SK-N-SH (cell line): ENCODE data around the gene PCDH1. TPM values are rescaled to one million over a fixed set of nuclear protein-coding genes. Genes with fewer than 3 reads are reported as not detected.

Experiments used
- CTCF ChIA-PET: fragments of 300-600, 350-600 bp; formaldehyde crosslinking; extraction: SDS; loops from one replicate; lab custom pipeline; 2021; lab: Yijun Ruan, JAX
- POLR2A ChIA-PET: fragments of 350-600 bp; sonication (Branson Sonifier 250); formaldehyde crosslinking; extraction: SDS; loops from one replicate; lab custom pipeline; 2020; ENCODE audit warnings: antibody characterized with exemption, inconsistent platforms; lab: Yijun Ruan, JAX
- DNase-seq: peaks from one replicate; pipeline ENCODE4 v3.0.0; 2012
- H2AFZ ChIP-seq: fragments of 200-600 bp; sonication (generic); 2 replicates; pipeline ENCODE4 v1.8.1; 2016; ENCODE audit warnings: antibody characterized with exemption, mild to moderate bottlenecking, low read depth
- H3F3A ChIP-seq: fragments of 200-600 bp; sonication (generic); replicated peaks from 2 replicates; pipeline ENCODE3; 2016; ENCODE audit warnings: antibody characterized with exemption, mild to moderate bottlenecking; ENCODE audit not compliant: insufficient read depth
- H3K27ac ChIP-seq, 2 experiments: fragments of 200-500 bp in 1 of 2; fragments of 200-600 bp in 1 of 2; sonication (Bioruptor generic) in 1 of 2; sonication (generic), shearing (Covaris generic) in 1 of 2; 2 replicates each; pipeline versions ENCODE4 v1.5.1 to v1.6.1; 2014 to 2016; ENCODE audit warnings: low read depth in 2 of 2, inconsistent platforms in 1 of 2, low read length in 1 of 2, mild to moderate bottlenecking in 1 of 2, mixed read lengths in 1 of 2
- H3K27me3 ChIP-seq: fragments of 200-600 bp; sonication (generic), shearing (Covaris generic); 2 replicates; pipeline ENCODE4 v1.6.1; 2016; ENCODE audit warnings: mixed run types; ENCODE audit not compliant: insufficient read depth
- H3K36me3 ChIP-seq, 2 experiments: fragments of 200-500 bp in 1 of 2; fragments of 200-600 bp in 1 of 2; sonication (Bioruptor generic) in 1 of 2; sonication (generic) in 1 of 2; replicated peaks in 1 of 2; 2 replicates each; pipeline versions ENCODE3 to v1.5.1; 2014 to 2016; ENCODE audit warnings: low read length in 1 of 2, mild to moderate bottlenecking in 1 of 2; ENCODE audit not compliant: insufficient read depth in 2 of 2, control insufficient read depth in 1 of 2
- H3K4me1 ChIP-seq, 2 experiments: fragments of 200-500 bp in 1 of 2; fragments of 200-600 bp in 1 of 2; sonication (Bioruptor generic) in 1 of 2; sonication (generic), shearing (Covaris generic) in 1 of 2; 2 replicates each; pipeline versions ENCODE4 v1.5.1 to v1.6.1; 2014 to 2016; ENCODE audit warnings: low read depth in 1 of 2, low read length in 1 of 2, mixed run types in 1 of 2; ENCODE audit not compliant: insufficient read depth in 2 of 2, control insufficient read depth in 1 of 2
- H3K4me2 ChIP-seq: fragments of 200-600 bp; sonication (generic), shearing (Covaris generic); 2 replicates; pipeline ENCODE4 v1.6.1; 2017; ENCODE audit warnings: mixed run types
- H3K4me3 ChIP-seq, 2 experiments: fragments of 200-500 bp in 1 of 2; fragments of 200-600 bp in 1 of 2; sonication (Bioruptor generic) in 1 of 2; sonication (generic), shearing (Covaris generic) in 1 of 2; 2 replicates each; pipeline versions ENCODE4 v1.5.1 to v1.8.1; 2014 to 2016; ENCODE audit warnings: low read depth in 2 of 2, inconsistent platforms in 1 of 2, low read length in 1 of 2, mild to moderate bottlenecking in 1 of 2, mixed read lengths in 1 of 2, moderate library complexity in 1 of 2
- H3K79me2 ChIP-seq: fragments of 200-600 bp; sonication (generic); 2 replicates; pipeline ENCODE4 v1.8.1; 2017; ENCODE audit warnings: mild to moderate bottlenecking; ENCODE audit not compliant: insufficient read depth
- H3K9ac ChIP-seq: fragments of 200-600 bp; sonication (generic); 2 replicates; pipeline ENCODE4 v1.6.1; 2017; ENCODE audit warnings: mixed run types
- H3K9me2 ChIP-seq: fragments of 200-600 bp; sonication (generic); 2 replicates; pipeline ENCODE4 v1.6.1; 2017; ENCODE audit warnings: mixed run types
- H3K9me3 ChIP-seq: fragments of 200-600 bp; sonication (generic); 2 replicates; pipeline ENCODE4 v1.6.1; 2017; ENCODE audit warnings: mixed run types, mild to moderate bottlenecking, moderate library complexity
- H4K20me1 ChIP-seq: fragments of 200-600 bp; sonication (generic); 2 replicates; pipeline ENCODE4 v1.6.1; 2017; ENCODE audit warnings: mild to moderate bottlenecking, mixed run types; ENCODE audit not compliant: insufficient read depth
- CHD2 ChIP-seq: fragments of 150-350 bp; IDR thresholded peaks from 2 replicates; pipeline ENCODE4 v1.6.1; 2018; ENCODE audit warnings: low read length; ENCODE audit not compliant: partially characterized antibody
- ELF1 ChIP-seq: IDR thresholded peaks from 2 replicates; pipeline ENCODE4 v1.4.0; 2012
- EP300 ChIP-seq, 2 experiments: IDR thresholded peaks; 2 replicates each; pipeline versions ENCODE4 v1.4.0 to v1.6.1; 2012; ENCODE audit warnings: borderline replicate concordance in 1 of 2, low read depth in 1 of 2, low read length in 1 of 2
- FOXM1 ChIP-seq: IDR thresholded peaks from 2 replicates; pipeline ENCODE4 v1.4.0; 2012; ENCODE audit warnings: low read depth, mild to moderate bottlenecking
- GATA2 ChIP-seq: sonication (generic); formaldehyde crosslinking; IDR thresholded peaks from 2 replicates; pipeline ENCODE4 v1.5.0; 2020; ENCODE audit warnings: mild to moderate bottlenecking, missing genetic modification reagents
- JUND ChIP-seq: IDR thresholded peaks from 2 replicates; pipeline ENCODE4 v1.4.0; 2012
- NRF1 ChIP-seq: IDR thresholded peaks from 2 replicates; pipeline ENCODE4 v1.6.1; 2012; ENCODE audit warnings: low read depth, mild to moderate bottlenecking, low read length
- POLR2AphosphoS5 ChIP-seq: IDR thresholded peaks from 2 replicates; pipeline ENCODE4 v1.6.1; 2012; ENCODE audit warnings: low read depth, low read length
- RAD21 ChIP-seq: IDR thresholded peaks from 2 replicates; pipeline ENCODE4 v1.6.1; 2012; ENCODE audit warnings: mild to moderate bottlenecking, low read length
- RCOR1 ChIP-seq: fragments of 150-350 bp; IDR thresholded peaks from 2 replicates; pipeline ENCODE4 v1.6.1; 2017; ENCODE audit warnings: antibody characterized with exemption, low read length
- RXRA ChIP-seq: IDR thresholded peaks from 2 replicates; pipeline ENCODE4 v1.4.0; 2012; ENCODE audit warnings: low read depth, mild to moderate bottlenecking, borderline replicate concordance
- SIN3A ChIP-seq: IDR thresholded peaks from 2 replicates; pipeline ENCODE4 v1.6.1; 2012; ENCODE audit warnings: low read depth, mild to moderate bottlenecking, low read length, moderate library complexity, borderline replicate concordance
- SMC3 ChIP-seq: IDR thresholded peaks from 2 replicates; pipeline ENCODE4 v1.6.1; 2012; ENCODE audit warnings: low read depth, low read length, improper control_type of control experiment
- TAF1 ChIP-seq: IDR thresholded peaks from 2 replicates; pipeline ENCODE4 v1.6.1; 2012; ENCODE audit warnings: low read depth, mild to moderate bottlenecking, low read length, moderate library complexity, borderline replicate concordance
- TCF12 ChIP-seq: IDR thresholded peaks from 2 replicates; pipeline ENCODE4 v1.4.0; 2012
- TEAD4 ChIP-seq: IDR thresholded peaks from 2 replicates; pipeline ENCODE4 v1.4.0; 2012; ENCODE audit warnings: mild to moderate bottlenecking, borderline replicate concordance; ENCODE audit not compliant: insufficient read depth
- WGBS: methylation state at CpG from one replicate; pipeline ENCODE4 v1.1.6; 2017; ENCODE audit warnings: low lambda C conversion rate; 5-methylcytosine and 5-hydroxymethylcytosine counted together
- polyA plus RNA-seq, 3 experiments: library from polyadenylated mRNA; depleted of rRNA; stranded (reverse); fragments of >200 nt; gene quantifications; 2 replicates each; pipeline ENCODE4 v1.2.3, GENCODE V29; 2012
- TF ChIP-seq, protein P1 (sequence below): IDR thresholded peaks from 2 replicates; pipeline ENCODE4 v1.4.0; 2012; ENCODE audit warnings: low read depth
- TF ChIP-seq, protein P2 (sequence below): fragments of 150-350 bp; IDR thresholded peaks from 2 replicates; pipeline ENCODE4 v1.6.1; 2017; ENCODE audit warnings: antibody characterized with exemption, low read length, low read depth, borderline replicate concordance
- TF ChIP-seq, protein P3 (sequence below): IDR thresholded peaks from 2 replicates; pipeline ENCODE4; 2012
- TF ChIP-seq, protein P4 (sequence below): fragments of 150-350 bp; IDR thresholded peaks from 2 replicates; pipeline ENCODE4 v1.6.1; 2016; ENCODE audit warnings: mild to moderate bottlenecking, low read depth, low read length

The PCDH1 gene
- polyA plus RNA-seq, 1 of the 3 experiments (the other 2 are of a cell fraction): 0.08 TPM

DNA sequence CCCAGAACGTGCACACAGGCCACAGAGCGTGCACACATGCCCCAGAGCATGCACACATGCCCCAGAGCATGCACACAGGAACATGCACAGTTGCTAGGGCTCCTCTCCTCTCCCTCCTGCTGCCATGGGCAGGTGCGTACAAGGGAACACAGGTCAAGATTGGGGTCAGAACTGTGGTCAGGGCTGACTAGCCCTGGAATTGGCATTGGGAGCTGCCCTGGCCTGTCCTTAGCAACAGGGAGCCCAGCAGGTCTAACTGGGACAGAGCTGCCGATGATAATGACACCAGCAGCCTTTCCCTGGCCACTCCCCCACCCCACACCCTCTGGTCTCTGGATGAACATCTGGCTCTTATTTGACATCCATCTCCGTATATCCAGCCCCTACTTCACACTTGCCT lies 8.0 kb downstream of the PCDH1 start:
- Histone ChIP-seq H3F3A (no peaks in the 10 kb centered on the region), H3K9me2 (no peaks in the 10 kb centered on the region), H3K79me2 (no peaks in the 10 kb centered on the region), H2AFZ (no peak overlapping the region), H3K9ac (no peak overlapping the region), H3K27ac (no peak overlapping the region), H3K4me1 (peaks cover 0 to 9% of the 10 kb centered on the region in 2 experiments; a peak in 1 of 4 replicates), H3K27me3 (peaks cover 52% of the 10 kb centered on the region), H3K4me2 (no peak overlapping the region), H3K9me3 (no peaks in the 10 kb centered on the region), H3K4me3 (no peak overlapping the region), H4K20me1 (no peaks in the 10 kb centered on the region), H3K36me3 (no peaks in the 10 kb centered on the region)
- peak; percentile 70 for DNase-seq
- 12% methylated on average over 3 of the region's 5 CpGs for WGBS
- CTCF ChIA-PET: interaction anchor here (1.3 to 2.2 kb wide), 5 partner anchors 24 to 206 kb away, joined by 3 to 10 read pairs (median 4); no protein-coding TSS in a partner anchor
- POLR2A ChIA-PET: interaction anchor here (0.7 to 1.0 kb wide), 2 partner anchors 11 to 54 kb away, joined by 3 to 4 read pairs; partner anchors contain the start of gene DELE1
- TF ChIP-seq RCOR1: no peak
- no peak for TF ChIP-seq TAF1
- TF ChIP-seq GATA2 (CRISPR knock-in tag): no peak
- TF ChIP-seq FOXM1: no peak
- TF ChIP-seq TCF12: no peak
- no peak for TF ChIP-seq TEAD4
- TF ChIP-seq ELF1: no peak
- TF ChIP-seq NRF1: no peak
- no peak for TF ChIP-seq SIN3A
- TF ChIP-seq RAD21: no peak
- TF ChIP-seq, protein P1, sequence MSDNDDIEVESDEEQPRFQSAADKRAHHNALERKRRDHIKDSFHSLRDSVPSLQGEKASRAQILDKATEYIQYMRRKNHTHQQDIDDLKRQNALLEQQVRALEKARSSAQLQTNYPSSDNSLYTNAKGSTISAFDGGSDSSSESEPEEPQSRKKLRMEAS: no peak
- TF ChIP-seq SMC3: no peak
- TF ChIP-seq, protein P2, sequence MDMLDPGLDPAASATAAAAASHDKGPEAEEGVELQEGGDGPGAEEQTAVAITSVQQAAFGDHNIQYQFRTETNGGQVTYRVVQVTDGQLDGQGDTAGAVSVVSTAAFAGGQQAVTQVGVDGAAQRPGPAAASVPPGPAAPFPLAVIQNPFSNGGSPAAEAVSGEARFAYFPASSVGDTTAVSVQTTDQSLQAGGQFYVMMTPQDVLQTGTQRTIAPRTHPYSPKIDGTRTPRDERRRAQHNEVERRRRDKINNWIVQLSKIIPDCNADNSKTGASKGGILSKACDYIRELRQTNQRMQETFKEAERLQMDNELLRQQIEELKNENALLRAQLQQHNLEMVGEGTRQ: no peak
- TF ChIP-seq, protein P3, sequence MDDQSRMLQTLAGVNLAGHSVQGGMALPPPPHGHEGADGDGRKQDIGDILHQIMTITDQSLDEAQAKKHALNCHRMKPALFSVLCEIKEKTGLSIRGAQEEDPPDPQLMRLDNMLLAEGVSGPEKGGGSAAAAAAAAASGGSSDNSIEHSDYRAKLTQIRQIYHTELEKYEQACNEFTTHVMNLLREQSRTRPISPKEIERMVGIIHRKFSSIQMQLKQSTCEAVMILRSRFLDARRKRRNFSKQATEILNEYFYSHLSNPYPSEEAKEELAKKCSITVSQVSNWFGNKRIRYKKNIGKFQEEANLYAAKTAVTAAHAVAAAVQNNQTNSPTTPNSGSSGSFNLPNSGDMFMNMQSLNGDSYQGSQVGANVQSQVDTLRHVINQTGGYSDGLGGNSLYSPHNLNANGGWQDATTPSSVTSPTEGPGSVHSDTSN: no peak
- no peak for TF ChIP-seq POLR2AphosphoS5
- no peak for TF ChIP-seq EP300 (IDR thresholded peaks at IDR 0.05; ENCODE audit: borderline replicate concordance in 1 of 2, low read depth in 1 of 2, low read length in 1 of 2)
- TF ChIP-seq CHD2: no peak
- no peak for TF ChIP-seq RXRA
- TF ChIP-seq, protein P4, sequence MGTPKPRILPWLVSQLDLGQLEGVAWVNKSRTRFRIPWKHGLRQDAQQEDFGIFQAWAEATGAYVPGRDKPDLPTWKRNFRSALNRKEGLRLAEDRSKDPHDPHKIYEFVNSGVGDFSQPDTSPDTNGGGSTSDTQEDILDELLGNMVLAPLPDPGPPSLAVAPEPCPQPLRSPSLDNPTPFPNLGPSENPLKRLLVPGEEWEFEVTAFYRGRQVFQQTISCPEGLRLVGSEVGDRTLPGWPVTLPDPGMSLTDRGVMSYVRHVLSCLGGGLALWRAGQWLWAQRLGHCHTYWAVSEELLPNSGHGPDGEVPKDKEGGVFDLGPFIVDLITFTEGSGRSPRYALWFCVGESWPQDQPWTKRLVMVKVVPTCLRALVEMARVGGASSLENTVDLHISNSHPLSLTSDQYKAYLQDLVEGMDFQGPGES: no peak
- TF ChIP-seq JUND: no peak
